ENCODE results near the gene TSPAN33.
"Not testable (repeated sequence)": the region's sequence is repeated elsewhere in the genome, so short reads cannot be mapped to it uniquely, and the experiment has no call there.

TSPAN33 gene

GRCh38 chr7:129169686-129170440 is 25.4 kb downstream of the TSPAN33 start:
- DNase-seq (ENCODE audit: low read depth in 2 of 3, low spot score in 1 of 3), result peak in 1 of 3 donors; percentile 15

- DNase-seq (ENCODE audit: low read depth in 2 of 3, low spot score in 1 of 3), result no peak
Observed at GRCh38 chr7:129170441-129171021, 26.0 kb downstream of the TSPAN33 start.

GRCh38 chr7:129173861-129174260 is 29.4 kb downstream of the TSPAN33 start:
- not testable (repeated sequence) for DNase-seq (ENCODE audit: low read depth in 2 of 3, low spot score in 1 of 3)

- DNase-seq (ENCODE audit: low read depth in 2 of 3, low spot score in 1 of 3), result no peak
Observed at GRCh38 chr7:129176916-129177710, 32.6 kb downstream of the TSPAN33 start.

GRCh38 chr7:129184981-129185670 is 40.6 kb downstream of the TSPAN33 start:
- no peak for DNase-seq (ENCODE audit: low read depth in 2 of 3, low spot score in 1 of 3)

GRCh38 chr7:129186749-129187260 is 42.3 kb downstream of the TSPAN33 start:
- no peak for DNase-seq (ENCODE audit: low read depth in 2 of 3, low spot score in 1 of 3)

GRCh38 chr7:129187681-129188371 is 43.3 kb downstream of the TSPAN33 start:
- DNase-seq (ENCODE audit: low read depth in 2 of 3, low spot score in 1 of 3), result no peak

GRCh38 chr7:129188372-129188891 is 43.9 kb downstream of the TSPAN33 start, which contains the start of gene SMO:
TSS of gene SMO (plus strand) at chr7:129188633. CDS start at chr7:129189152, 519 bp downstream.
- DNase-seq (ENCODE audit: low read depth in 2 of 3, low spot score in 1 of 3), result no peak

- DNase-seq (ENCODE audit: low read depth in 2 of 3, low spot score in 1 of 3), result no peak
Observed at GRCh38 chr7:129188892-129189660, 44.6 kb downstream of the TSPAN33 start.

GRCh38 chr7:129189661-129190310 is 45.3 kb downstream of the TSPAN33 start:
- no peak for DNase-seq (ENCODE audit: low read depth in 2 of 3, low spot score in 1 of 3)

- no peak for DNase-seq (ENCODE audit: low read depth in 2 of 3, low spot score in 1 of 3)
Observed at GRCh38 chr7:129191272-129191671, 46.8 kb downstream of the TSPAN33 start.

- DNase-seq (ENCODE audit: low read depth in 2 of 3, low spot score in 1 of 3), result no peak
Observed at GRCh38 chr7:129193892-129194291, 49.4 kb downstream of the TSPAN33 start.

GRCh38 chr7:129197771-129198170 is 53.3 kb downstream of the TSPAN33 start:
- no peak for DNase-seq (ENCODE audit: low read depth in 2 of 3, low spot score in 1 of 3)

GRCh38 chr7:129199406-129199805 is 54.9 kb downstream of the TSPAN33 start:
- DNase-seq (ENCODE audit: low read depth in 2 of 3, low spot score in 1 of 3), result no peak

GRCh38 chr7:129202058-129202777 is 57.7 kb downstream of the TSPAN33 start:
- DNase-seq (ENCODE audit: low read depth in 2 of 3, low spot score in 1 of 3), result no peak

GRCh38 chr7:129203050-129203741 is 58.7 kb downstream of the TSPAN33 start:
- DNase-seq (ENCODE audit: low read depth in 2 of 3, low spot score in 1 of 3), result no peak

- no peak for DNase-seq (ENCODE audit: low read depth in 2 of 3, low spot score in 1 of 3)
Observed at GRCh38 chr7:129205126-129205818, 60.8 kb downstream of the TSPAN33 start.
